GM21576 (cell line): ENCODE data around the gene SLC35G6.
"Not testable (repeated sequence)": the region's sequence is repeated elsewhere in the genome, so short reads cannot be mapped to it uniquely, and the experiment has no call there.

Source experiments
- ATAC-seq: cut with Tn5 transposase; IDR thresholded peaks from one replicate; pipeline ENCODE4 v1.9.1; 2021; ENCODE audit warnings: mild to moderate bottlenecking, moderate library complexity; ENCODE audit not compliant: unreplicated experiment

The SLC35G6 gene

GRCh38 chr17:7481275-7481674, at the start of gene SLC35G6:
TSS of gene SLC35G6 (plus strand) at chr17:7481446. CDS start at chr17:7481517, 71 bp downstream.
- ATAC-seq: not testable (repeated sequence)

DNA sequence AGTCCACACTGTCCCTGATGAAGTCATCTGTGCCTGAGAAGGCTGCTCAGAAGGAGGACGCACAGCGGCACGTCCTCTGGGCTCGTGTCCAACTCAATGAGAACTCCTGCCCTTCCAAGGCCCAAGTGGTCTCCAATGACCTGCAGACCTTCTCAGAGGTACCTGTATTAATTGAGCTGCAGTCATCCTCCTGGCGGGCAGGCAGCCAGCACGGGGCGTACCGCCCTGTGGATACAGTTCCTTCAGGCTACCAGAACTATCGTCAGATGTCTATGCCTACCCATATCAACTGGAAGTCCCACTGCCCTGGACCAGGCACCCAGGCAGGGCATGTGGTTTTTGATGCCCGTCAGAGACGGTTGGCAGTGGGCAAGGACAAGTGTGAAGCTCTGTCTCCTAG, 49.0 kb upstream of the SLC35G6 start:
- ATAC-seq: no peak

GRCh38 chr17:7435676-7436555, 45.3 kb upstream of the SLC35G6 start:
- ATAC-seq: peak; percentile 19

GRCh38 chr17:7436556-7437368, 44.5 kb upstream of the SLC35G6 start:
- peak; percentile 36 for ATAC-seq

DNA sequence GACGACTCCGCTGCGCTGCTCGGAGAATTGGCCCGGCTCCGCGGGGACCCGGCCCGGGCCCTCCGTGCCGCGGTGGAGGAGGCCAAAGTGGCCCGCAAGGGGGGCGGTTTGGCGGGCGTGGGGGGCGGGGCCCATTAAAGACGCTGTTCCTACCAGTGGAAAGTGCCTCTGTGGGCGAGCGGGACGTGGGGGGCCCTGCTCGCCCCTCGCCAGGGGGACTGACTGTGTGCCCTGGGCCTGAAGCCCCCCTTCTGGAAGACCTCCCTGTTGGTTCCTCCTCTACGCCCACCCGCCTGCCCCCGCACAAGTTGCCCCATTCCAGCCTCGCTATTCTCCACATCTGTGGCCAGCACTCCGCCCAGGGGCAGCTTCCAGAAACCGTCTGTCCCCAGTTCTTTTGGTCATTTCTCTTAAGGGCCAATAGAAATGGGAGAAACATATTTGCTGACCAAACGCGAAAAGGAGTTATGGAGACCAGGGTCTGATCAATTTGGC, 43.8 kb upstream of the SLC35G6 start:
- ATAC-seq: no peak

- no peak for ATAC-seq
These were observed 43.2 kb upstream of the SLC35G6 start for GRCh38 chr17:7437950-7438614.

GRCh38 chr17:7438656-7439460, 42.4 kb upstream of the SLC35G6 start:
- ATAC-seq: no peak

DNA sequence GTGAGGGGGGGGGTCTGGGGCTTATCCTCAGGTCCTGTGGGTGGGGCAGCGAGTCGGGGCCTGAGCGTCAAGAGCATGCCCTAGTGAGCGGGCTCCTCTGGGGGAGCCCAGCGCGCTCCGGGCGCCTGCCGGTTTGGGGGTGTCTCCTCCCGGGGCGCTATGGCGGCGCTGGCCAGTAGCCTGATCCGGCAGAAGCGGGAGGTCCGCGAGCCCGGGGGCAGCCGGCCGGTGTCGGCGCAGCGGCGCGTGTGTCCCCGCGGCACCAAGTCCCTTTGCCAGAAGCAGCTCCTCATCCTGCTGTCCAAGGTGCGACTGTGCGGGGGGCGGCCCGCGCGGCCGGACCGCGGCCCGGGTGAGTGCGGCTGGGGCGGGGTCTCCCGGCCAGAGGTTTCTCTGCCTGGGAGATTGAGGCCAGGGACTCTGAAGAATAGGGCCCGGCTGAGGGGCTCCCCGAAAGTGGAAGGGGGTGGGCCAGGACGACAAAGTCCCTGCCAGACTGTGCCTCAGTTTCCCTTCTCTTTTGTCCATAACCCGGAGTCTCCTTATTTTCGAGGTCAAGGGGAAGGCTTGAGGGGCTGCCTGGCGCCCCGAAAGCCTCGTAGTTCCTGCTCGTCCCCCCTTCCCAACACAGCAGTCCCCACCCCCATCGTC, 41.7 kb upstream of the SLC35G6 start, which contains the start of gene FGF11:
Gene FGF11 (plus strand): TSS at position 51 of the 651 bp plus-strand sequence. CDS start 109 bp downstream, at position 160.
- ATAC-seq: no peak

DNA sequence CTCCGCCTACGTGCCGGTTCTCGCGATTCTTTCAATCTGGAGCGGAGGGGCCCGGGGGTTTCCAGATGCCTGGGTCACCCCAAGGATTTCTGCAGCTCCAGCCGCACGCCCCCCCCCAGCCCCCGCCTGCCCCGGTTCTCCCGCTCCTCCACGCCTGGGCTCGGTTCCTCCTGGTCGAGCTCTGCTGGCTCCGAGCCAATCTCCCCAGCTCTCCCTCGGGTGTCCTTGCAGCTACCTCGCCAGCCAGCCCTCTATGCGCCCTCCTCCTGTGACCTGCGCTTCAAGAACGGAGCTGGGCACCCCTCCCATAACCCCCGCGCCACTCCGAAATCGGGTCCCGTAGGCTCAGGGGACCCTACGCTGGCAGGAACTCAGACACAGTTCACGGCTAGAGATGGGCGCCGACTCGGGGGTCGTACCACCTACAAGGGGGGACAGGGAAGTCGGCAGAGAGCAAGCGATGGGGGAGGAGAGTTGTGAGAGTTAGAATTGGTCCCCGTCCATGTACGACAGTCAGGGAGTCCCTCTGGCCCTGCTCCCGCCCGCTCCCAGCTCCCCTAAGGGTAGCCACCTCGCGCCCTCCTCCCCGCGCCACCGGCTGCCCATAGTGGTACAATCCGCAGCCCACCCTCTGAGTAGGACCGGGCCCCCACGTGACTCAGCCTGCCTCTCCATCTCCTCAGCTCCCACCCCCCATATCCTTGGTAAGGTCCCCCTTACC, 41.0 kb upstream of the SLC35G6 start:
- ATAC-seq: no peak

GRCh38 chr17:7440834-7441195, 40.4 kb upstream of the SLC35G6 start:
- ATAC-seq: no peak

- ATAC-seq: no peak
These were observed 40.0 kb upstream of the SLC35G6 start for GRCh38 chr17:7441266-7441665.

GRCh38 chr17:7442142-7442541, 39.1 kb upstream of the SLC35G6 start:
- ATAC-seq: no peak

DNA sequence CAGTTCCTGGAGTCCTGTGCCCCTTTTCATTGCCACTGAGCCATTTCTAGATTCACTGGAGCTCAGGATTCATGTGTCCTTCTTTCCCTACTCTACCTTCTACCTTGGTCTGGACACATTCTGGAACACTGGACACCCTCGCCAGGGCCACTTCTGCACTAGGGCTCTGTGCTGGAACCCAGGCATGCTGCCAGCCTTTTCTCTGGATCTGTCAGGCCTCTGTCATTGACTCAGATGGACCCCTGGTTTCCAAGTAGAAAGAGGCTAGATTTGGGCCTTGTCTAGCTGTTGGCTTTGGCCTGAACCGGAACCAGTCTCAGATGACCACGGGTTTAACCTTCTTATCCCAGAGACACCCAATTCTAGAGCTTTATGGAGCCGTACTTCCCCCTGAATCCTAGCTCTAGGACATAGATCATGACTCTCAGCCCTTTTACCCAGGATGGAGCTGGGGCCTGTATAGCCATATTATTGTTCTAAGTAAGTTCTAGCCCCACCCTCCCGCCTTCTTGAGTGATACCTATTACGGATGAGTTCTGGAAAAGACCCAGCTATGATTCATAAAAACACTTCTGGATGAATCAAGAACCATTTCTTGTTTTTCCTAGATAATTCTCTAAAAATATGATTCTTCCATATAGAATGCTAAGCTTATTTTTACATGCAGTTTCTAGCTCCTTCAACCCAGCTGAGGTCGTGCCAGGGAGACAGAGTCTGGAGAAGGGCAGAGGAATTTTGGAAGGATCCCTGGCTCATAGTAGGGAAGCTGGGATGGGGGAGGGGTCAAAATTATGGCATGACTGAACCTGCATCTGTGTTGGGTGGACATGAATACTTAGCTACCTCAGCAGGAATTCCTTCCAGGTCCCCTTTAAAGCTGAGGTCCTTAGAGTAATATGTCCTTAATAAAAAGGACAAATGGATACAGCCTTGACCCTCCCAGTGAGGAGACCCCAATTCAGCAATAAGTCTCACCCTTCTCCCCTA, 37.5 kb upstream of the SLC35G6 start:
- no peak for ATAC-seq

DNA sequence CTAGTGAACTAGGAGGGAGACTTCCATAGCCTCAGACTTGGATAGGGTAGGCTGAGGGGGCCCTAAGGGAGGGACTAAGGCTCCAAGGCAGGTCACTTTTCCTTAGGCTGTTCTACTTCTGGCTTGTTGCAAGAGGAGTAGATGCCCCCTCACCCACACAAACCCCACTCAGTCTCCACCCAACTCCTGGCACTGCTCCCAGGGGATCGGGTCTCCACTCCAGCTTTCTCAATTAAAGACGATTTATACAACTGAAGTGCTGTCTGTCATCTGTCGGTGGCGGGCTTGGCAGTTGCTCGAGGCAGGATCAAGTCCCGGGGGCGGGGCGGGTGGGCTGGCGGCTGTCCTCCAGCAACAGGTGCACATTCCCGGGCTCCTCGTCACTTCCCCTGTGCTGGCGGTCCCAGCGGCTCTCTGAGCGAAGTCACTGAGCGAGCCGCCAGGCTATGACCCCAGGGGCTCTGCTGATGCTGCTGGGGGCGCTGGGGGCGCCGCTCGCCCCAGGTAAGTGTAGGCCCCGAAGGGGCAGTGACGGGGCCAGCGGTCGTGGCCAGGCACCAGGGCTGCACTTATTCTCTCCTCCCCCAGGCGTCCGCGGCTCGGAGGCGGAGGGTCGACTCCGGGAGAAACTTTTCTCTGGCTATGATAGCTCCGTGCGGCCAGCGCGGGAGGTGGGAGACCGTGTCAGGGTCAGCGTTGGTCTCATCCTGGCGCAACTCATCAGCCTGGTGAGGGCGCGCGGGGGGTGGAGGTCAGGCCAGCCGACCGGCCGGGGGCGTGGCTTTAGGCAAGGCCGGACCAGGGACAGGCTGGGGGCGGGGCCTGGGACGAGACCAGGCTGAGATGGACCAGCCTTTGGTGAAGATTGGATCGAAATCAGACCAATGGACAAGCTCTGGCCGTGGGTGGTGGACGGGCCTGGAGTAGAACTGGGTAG, 36.3 kb upstream of the SLC35G6 start, which contains the start of gene CHRNB1:
Gene CHRNB1 (plus strand): TSS at position 380 of the 937 bp plus-strand sequence. CDS start 67 bp downstream, at position 447.
- no peak for ATAC-seq

DNA sequence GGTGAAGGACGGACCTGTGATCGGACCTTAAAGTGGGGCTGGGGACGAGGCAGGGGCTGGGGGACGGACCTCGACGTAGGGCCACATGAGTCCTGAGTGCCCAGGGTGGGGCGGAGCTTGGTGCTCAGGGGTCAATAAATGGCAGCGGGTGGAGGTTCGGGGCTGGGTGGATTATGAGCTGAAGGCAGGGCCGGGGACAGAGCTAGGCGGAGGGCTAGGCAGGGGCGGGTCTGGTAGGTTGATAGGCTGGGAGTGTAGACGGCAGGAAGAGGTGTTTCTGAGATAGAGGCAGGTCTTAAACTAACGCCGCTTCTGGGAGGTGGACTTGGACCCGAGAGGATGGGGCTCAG, 35.7 kb upstream of the SLC35G6 start:
- ATAC-seq: no peak

GRCh38 chr17:7448461-7448860, 32.8 kb upstream of the SLC35G6 start:
- ATAC-seq: no peak
